ENCODE measurements around the gene PARD6G.

DNA sequence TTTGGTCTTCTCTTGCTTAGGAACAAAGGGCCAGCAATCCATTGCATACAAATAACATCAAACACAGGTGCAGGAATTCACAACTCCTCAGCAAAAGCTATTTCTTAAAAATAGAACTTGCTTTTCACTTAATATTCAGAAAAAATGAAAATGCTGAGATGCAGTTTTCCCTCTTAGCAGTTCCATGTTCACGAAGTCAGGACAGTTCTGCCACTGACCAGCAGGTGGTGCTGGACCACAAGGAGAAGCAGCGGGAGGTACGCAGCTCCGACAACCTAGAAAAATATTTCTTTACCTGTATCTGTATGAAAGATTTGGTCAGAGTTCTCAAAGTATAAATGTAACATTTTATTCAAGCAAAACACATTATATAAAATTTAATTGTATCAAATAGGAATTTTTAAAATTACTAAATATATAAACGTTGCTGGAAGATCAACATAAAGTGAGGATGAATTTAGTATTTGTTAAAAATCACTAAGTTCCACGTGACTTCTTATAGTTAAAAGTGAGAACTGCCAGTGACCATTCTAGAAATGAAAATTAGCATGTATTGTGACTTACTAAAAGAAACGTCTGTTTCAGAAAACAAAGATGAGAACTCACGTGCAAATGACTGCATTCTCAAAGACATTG, 89.5 kb downstream of the PARD6G start:
- TF ChIP-seq, protein P1, sequence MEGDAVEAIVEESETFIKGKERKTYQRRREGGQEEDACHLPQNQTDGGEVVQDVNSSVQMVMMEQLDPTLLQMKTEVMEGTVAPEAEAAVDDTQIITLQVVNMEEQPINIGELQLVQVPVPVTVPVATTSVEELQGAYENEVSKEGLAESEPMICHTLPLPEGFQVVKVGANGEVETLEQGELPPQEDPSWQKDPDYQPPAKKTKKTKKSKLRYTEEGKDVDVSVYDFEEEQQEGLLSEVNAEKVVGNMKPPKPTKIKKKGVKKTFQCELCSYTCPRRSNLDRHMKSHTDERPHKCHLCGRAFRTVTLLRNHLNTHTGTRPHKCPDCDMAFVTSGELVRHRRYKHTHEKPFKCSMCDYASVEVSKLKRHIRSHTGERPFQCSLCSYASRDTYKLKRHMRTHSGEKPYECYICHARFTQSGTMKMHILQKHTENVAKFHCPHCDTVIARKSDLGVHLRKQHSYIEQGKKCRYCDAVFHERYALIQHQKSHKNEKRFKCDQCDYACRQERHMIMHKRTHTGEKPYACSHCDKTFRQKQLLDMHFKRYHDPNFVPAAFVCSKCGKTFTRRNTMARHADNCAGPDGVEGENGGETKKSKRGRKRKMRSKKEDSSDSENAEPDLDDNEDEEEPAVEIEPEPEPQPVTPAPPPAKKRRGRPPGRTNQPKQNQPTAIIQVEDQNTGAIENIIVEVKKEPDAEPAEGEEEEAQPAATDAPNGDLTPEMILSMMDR (conservative IDR thresholded peaks at IDR 0.05; ENCODE audit: low read depth in 2 of 2) = peak; percentile 92 to 99
- TF ChIP-seq POLR2AphosphoS5 (IDR thresholded peaks at IDR 0.05; ENCODE audit: low read depth) = no peak
- TF ChIP-seq ZNF114 (CRISPR knock-in tag; IDR thresholded peaks at IDR 0.05) = no peak
- no peak for TF ChIP-seq EZH2 (IDR thresholded peaks at IDR 0.05; ENCODE audit: low read depth, unreplicated experiment)
- TF ChIP-seq, protein P2, sequence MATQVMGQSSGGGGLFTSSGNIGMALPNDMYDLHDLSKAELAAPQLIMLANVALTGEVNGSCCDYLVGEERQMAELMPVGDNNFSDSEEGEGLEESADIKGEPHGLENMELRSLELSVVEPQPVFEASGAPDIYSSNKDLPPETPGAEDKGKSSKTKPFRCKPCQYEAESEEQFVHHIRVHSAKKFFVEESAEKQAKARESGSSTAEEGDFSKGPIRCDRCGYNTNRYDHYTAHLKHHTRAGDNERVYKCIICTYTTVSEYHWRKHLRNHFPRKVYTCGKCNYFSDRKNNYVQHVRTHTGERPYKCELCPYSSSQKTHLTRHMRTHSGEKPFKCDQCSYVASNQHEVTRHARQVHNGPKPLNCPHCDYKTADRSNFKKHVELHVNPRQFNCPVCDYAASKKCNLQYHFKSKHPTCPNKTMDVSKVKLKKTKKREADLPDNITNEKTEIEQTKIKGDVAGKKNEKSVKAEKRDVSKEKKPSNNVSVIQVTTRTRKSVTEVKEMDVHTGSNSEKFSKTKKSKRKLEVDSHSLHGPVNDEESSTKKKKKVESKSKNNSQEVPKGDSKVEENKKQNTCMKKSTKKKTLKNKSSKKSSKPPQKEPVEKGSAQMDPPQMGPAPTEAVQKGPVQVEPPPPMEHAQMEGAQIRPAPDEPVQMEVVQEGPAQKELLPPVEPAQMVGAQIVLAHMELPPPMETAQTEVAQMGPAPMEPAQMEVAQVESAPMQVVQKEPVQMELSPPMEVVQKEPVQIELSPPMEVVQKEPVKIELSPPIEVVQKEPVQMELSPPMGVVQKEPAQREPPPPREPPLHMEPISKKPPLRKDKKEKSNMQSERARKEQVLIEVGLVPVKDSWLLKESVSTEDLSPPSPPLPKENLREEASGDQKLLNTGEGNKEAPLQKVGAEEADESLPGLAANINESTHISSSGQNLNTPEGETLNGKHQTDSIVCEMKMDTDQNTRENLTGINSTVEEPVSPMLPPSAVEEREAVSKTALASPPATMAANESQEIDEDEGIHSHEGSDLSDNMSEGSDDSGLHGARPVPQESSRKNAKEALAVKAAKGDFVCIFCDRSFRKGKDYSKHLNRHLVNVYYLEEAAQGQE (IDR thresholded peaks at IDR 0.05; ENCODE audit: unreplicated experiment) = no peak
- TF ChIP-seq ZNF331 (CRISPR knock-in tag; IDR thresholded peaks at IDR 0.05; ENCODE audit: low read depth) = no peak
- no peak for TF ChIP-seq EZH2phosphoT487 (IDR thresholded peaks at IDR 0.05; ENCODE audit: unreplicated experiment)
- TF ChIP-seq, protein P3, sequence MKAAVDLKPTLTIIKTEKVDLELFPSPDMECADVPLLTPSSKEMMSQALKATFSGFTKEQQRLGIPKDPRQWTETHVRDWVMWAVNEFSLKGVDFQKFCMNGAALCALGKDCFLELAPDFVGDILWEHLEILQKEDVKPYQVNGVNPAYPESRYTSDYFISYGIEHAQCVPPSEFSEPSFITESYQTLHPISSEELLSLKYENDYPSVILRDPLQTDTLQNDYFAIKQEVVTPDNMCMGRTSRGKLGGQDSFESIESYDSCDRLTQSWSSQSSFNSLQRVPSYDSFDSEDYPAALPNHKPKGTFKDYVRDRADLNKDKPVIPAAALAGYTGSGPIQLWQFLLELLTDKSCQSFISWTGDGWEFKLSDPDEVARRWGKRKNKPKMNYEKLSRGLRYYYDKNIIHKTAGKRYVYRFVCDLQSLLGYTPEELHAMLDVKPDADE (IDR thresholded peaks at IDR 0.05) = no peak
- no peak for TF ChIP-seq CREB1 (CRISPR knock-in tag; IDR thresholded peaks at IDR 0.05; ENCODE audit: low read depth)
- no peak for TF ChIP-seq NANOG (IDR thresholded peaks at IDR 0.05; ENCODE audit: borderline replicate concordance)
